Activated naive CD8-positive, alpha-beta T cell treated with anti-CD3 and anti-CD28 coated beads, Interleukin-2, amount 50 U/mL, for 16 hours (primary cell): Measurements from ENCODE around the gene ACVR2A.

Experiments
- DNase-seq: peaks from one replicate; pipeline ENCODE4 v3.0.0-alpha.2; 2020; ENCODE audit warnings: low read depth, low spot score

ACVR2A gene

DNA sequence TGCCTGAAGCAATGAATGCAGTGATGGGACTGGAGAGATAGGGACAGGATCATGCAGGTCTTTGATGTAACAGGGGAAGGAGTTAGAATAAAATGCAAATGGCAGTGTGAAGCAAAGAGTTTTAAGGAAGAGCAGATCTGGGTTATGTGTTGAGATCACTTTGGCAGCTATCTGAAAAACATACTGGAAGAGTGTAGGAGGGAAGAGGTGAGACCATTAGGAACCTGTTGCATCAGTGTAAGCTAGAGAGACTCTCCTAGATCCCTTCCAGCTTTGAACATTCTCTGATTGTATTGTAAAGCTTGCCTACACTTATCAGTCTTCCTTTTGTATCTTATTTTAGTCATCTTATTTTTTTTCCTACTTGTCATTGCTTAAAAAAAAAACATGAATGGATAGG lies 10.5 kb downstream of the ACVR2A start:
- DNase-seq = no peak

- DNase-seq = no peak
These were observed 11.1 kb downstream of the ACVR2A start for GRCh38 chr2:147855977-147856376.

GRCh38 chr2:147860009-147860408 lies 15.2 kb downstream of the ACVR2A start:
- no peak for DNase-seq

DNA sequence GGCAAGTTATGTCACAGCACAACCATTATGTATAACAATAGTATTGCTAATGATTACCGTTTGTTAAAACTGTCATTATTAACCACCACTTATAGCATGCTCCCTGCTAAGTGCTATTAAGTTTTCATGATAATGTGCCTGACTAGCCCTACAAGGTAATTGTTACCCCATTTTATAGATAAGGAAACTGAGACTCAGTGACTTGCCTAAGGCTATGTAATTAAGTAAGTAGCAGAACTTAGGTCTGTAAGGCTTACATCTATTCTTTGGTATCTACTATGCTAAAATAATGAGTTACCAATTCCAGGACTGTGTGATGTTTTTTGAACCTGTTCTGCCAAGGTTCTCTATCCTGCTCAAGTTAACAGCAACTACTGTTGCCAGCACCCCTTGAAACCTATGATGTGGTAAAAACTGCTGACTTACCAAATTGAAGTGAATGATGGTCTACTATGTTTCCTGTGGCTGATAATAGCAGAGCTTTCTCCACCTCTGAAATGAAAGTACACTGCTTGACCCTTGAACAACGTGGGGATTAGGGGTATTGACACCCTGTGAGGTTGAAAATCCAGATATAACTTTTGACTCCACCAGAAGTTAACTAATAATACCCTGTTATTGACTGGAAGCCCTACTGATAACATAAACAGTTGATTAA lies 18.2 kb downstream of the ACVR2A start:
- DNase-seq = no peak

GRCh38 chr2:147863835-147864234 lies 19.0 kb downstream of the ACVR2A start:
- DNase-seq = no peak

- no peak for DNase-seq
These were observed 20.7 kb downstream of the ACVR2A start for GRCh38 chr2:147865560-147865959.

- no peak for DNase-seq
These were observed 22.2 kb downstream of the ACVR2A start for GRCh38 chr2:147867050-147867449.

DNA sequence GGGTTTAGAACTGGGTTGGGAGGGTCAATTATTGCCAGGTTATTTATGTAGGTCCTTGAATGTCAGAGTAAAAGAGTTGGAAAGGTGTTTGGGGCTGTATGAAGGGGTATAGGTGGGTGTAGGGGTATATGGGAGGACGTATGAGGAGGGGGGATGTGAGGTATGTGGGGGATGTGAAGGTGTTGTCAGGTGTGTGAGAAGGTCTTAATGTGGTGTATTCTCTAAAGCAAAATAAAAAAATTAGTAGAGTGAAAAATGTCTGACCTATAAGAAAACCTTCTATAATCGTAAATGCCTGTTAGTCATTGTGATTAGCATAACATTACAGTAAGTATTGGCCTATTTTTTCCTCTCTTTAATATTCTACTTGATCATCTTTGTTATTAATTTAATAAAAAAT lies 25.1 kb downstream of the ACVR2A start:
- DNase-seq = no peak

- no peak for DNase-seq
These were observed 28.1 kb downstream of the ACVR2A start for GRCh38 chr2:147872967-147873366.

DNA sequence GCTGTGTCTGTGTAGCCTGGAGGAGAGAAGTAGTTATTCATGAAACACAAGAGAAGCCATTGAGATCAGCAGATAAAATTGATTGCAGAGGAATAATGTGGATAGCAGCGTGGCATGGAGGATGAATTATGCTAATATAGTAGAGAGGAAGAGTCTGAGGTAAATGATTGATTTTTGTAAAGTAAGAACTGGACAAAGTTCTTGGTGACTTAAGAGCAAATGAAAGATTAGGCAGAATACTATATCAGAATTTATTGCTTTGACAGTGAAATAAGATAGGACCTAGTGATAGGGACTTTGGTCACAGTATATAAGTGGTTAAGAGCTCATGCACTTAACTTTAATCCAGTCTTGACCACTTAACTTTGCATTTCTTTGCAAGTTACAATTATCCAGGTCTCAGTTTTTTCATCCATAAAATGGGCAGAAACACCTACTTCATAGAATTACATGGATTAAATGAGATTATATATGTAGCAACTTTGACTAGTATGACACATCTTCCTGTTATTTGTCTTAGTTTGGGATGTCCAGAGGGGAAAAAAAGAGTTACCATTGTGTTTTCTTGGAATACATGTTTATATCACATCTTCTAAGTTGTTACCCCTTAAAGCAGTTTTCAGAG lies 29.1 kb downstream of the ACVR2A start:
- no peak for DNase-seq

- DNase-seq = no peak
These were observed 35.0 kb downstream of the ACVR2A start for GRCh38 chr2:147879846-147880245.

- no peak for DNase-seq
These were observed 37.8 kb downstream of the ACVR2A start for GRCh38 chr2:147882631-147883030.

DNA sequence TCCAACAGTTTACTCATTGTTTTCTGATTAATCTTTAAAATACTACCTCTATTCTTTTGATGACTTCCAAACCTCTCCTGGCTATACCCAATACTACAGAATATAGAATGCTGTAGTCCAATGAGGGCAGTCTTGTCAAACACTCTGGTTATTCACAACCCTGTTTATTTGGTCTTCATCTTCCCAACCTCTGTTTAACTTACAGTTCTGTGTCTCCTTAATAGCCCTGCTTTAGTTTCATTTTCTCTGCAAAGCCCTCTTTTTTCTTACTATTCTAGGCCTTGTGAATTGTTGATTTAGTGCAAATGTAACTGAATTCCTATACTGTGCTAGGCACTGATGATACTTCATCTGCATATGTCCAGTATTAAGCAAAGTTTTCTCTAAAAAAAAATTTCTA lies 40.0 kb downstream of the ACVR2A start:
- no peak for DNase-seq

GRCh38 chr2:147886136-147886535 lies 41.3 kb downstream of the ACVR2A start:
- DNase-seq = no peak

DNA sequence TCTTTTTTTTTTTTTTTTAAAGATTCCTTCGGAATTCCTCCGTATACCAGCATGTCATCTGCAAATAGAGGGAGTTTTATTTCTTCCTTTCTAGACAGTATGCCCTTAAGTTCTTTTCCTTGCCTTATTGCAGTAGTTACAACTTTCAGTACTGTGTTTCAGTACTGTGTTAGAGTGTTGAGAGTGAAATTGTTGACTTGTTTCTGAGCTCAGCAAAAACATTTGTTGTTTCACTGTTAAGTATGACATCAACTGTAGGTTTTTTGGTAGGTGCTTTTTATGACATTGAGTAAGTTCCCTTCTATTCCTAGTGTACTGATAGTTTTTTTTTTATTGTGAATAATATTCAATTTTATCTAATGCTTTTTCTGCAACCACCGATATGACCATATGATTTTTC lies 43.9 kb downstream of the ACVR2A start:
- no peak for DNase-seq

DNA sequence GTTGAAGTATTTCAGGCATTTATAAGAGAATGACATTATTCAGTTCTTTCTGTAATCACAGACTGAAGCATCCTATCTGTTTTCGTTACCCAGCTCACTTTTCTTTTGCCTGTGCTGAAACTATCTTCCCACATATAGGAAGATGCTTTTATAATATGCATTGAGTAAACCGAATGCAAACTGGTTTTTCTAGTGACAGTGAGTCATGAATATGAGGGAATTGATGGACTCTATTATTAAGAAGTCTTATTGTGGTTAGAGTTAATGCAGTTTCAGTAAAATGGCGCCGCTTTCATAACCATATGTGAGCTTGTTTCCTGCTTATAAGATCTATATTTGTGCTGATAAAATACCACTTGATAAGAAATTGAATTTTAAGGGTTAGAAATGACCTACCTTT lies 59.2 kb downstream of the ACVR2A start:
- no peak for DNase-seq

DNA sequence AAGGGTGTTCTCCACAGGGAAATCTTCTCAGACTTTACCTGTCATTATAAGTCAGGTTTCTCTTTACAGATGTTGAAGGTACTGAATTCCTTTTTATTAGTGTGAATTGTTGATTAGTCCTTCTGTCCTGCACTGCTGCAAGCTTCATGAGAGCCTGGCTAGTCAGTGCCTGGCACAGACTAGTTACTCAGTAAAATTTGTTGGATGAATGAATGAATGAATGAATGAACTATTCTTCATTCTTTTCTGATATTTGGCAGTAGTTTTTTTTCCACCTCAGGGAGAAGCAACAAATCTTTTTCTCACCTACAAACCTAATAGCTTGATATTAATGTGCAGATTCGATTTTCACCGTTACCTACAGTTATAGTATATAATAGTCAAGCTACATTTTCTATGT lies 64.3 kb downstream of the ACVR2A start:
- no peak for DNase-seq

DNA sequence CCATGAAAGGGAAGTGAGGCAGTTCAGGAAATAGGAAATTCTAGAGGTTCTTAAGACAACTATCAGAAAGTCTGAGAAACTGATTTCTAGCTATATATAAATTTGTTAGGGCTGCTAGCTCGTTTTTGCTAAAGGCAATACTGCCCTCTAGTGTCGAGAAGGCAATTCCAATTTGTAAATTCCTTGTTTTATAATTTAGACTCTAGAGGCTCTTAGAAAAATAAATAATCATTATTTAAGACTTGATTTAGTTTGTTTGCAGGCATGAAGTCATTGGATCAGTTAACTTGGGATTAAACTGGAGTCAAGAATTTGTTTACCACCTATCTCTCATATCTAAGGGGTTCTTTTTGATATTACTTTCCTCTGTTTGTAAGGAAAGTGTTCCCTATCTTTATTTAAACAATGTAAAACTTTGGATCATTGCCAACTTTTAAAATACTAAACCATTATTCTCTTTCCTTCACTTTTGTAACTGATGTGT lies 66.2 kb downstream of the ACVR2A start:
- no peak for DNase-seq

GRCh38 chr2:147913701-147914480 lies 69.1 kb downstream of the ACVR2A start:
- DNase-seq = no peak

DNA sequence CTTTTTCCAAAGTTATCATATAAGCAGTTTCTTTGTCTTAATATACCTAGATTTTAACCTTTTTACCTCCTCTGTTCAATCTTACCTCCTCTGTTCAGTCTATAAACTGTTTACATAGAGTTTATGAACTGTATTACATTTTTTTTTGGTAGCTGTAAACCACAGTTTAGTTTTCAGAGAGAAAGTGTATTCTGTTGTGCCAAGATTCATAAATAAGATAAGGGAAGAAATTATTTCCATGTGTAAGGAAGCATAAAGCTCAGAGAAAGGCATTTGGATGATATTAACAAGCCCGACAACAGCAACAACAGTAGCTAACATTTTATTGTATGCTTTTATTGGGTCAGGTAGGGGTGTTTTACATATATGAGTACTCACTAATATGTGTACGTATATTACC lies 71.2 kb downstream of the ACVR2A start:
- no peak for DNase-seq

GRCh38 chr2:147916723-147917122 lies 71.9 kb downstream of the ACVR2A start:
- no peak for DNase-seq

DNA sequence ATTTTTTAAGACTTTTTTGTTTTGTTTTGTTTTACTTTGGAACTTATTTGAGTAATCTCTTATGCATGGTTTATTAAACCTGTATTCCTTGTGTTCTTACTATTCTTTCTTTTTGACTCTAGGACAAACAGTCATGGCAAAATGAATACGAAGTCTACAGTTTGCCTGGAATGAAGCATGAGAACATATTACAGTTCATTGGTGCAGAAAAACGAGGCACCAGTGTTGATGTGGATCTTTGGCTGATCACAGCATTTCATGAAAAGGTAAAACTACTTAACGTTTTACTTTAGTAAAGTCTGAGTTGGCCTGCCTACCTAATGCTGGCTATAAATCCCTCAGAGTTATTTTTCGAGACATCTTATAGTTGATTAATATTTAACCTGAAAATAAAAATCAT lies 72.3 kb downstream of the ACVR2A start:
- no peak for DNase-seq

DNA sequence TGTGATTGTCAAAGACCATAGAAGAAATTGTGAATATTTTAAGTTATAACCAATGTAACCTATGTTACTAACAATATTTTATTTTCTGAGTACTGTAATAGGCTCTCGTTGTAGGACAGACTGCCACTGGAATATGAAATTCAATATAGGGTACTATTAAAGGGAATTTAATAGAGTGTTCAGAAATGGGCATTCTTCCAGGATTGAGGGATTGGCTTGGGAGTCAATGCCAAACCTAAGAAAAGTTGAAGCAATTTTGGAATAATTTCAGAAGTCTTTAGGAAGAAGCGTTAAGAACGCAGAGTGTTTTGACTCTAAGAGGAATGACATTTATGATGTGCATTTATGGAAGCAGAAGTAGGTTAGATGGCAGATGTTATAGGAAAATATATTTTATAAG lies 79.0 kb downstream of the ACVR2A start:
- no peak for DNase-seq
